H9 (cell line): ENCODE results near the gene RSBN1L. TPM values are rescaled to one million over a fixed set of nuclear protein-coding genes. Genes with fewer than 3 reads are reported as not detected.

Experiments used
- DNase-seq: peaks from one replicate; pipeline ENCODE4 v3.0.0-alpha.2; 2017
- H2AFZ ChIP-seq: one replicate; pipeline ENCODE4 v1.6.1; 2013; ENCODE audit warnings: mild to moderate bottlenecking, low read length, control low read depth, moderate library complexity
- H2AK5ac ChIP-seq: 2 replicates; pipeline ENCODE4 v1.6.1; 2013; ENCODE audit warnings: low read length, control low read depth, mixed read lengths; ENCODE audit not compliant: insufficient read length
- H2BK120ac ChIP-seq: one replicate; pipeline ENCODE4 v1.6.1; 2013; ENCODE audit warnings: low read depth, mild to moderate bottlenecking, low read length, control low read depth, inconsistent platforms; ENCODE audit not compliant: poor library complexity, severe bottlenecking
- H2BK12ac ChIP-seq: 2 replicates; pipeline ENCODE4 v1.6.1; 2013; ENCODE audit warnings: low read length, control low read depth, mixed read lengths, low read depth; ENCODE audit not compliant: insufficient read length
- H2BK15ac ChIP-seq: 2 replicates; pipeline ENCODE4 v1.6.1; 2013; ENCODE audit warnings: low read depth, low read length, control low read depth
- H2BK20ac ChIP-seq: one replicate; pipeline ENCODE4 v1.6.1; 2013; ENCODE audit warnings: low read depth, mild to moderate bottlenecking, low read length, control low read depth, inconsistent platforms; ENCODE audit not compliant: poor library complexity, severe bottlenecking
- H2BK5ac ChIP-seq: 2 replicates; pipeline ENCODE4 v1.6.1; 2013; ENCODE audit warnings: low read length, control low read depth, mixed read lengths; ENCODE audit not compliant: insufficient read length
- H3K14ac ChIP-seq: 2 replicates; pipeline ENCODE4 v1.6.1; 2013; ENCODE audit warnings: low read length, control low read depth; ENCODE audit not compliant: insufficient read depth
- H3K18ac ChIP-seq: 2 replicates; pipeline ENCODE4 v1.6.1; 2013; ENCODE audit warnings: low read depth, mild to moderate bottlenecking, mixed read lengths, low read length, control low read depth; ENCODE audit not compliant: insufficient read length
- H3K23ac ChIP-seq: 2 replicates; pipeline ENCODE4 v1.6.1; 2013; ENCODE audit warnings: low read length, control low read depth, mixed read lengths, low read depth; ENCODE audit not compliant: insufficient read length
- H3K23me2 ChIP-seq: 2 replicates; pipeline ENCODE4 v1.6.1; 2013; ENCODE audit warnings: low read depth, mild to moderate bottlenecking, mixed read lengths, low read length, control low read depth; ENCODE audit not compliant: insufficient read length, poor library complexity, severe bottlenecking
- H3K27ac ChIP-seq: 2 replicates; pipeline ENCODE4 v1.5.1; 2013; ENCODE audit warnings: low read length, control low read depth, mixed read lengths, low read depth; ENCODE audit not compliant: insufficient read length
- H3K27me3 ChIP-seq: 2 replicates; pipeline ENCODE4 v1.6.1; 2013; ENCODE audit warnings: low read length, control low read depth, inconsistent platforms; ENCODE audit not compliant: insufficient read depth
- H3K4ac ChIP-seq: 2 replicates; pipeline ENCODE4 v1.6.1; 2013; ENCODE audit warnings: low read depth, mild to moderate bottlenecking, control low read depth, inconsistent platforms, low read length, moderate library complexity
- H3K4me1 ChIP-seq: 2 replicates; pipeline ENCODE4 v1.6.1; 2013; ENCODE audit warnings: low read length, control low read depth, inconsistent platforms; ENCODE audit not compliant: insufficient read depth
- H3K4me2 ChIP-seq: 2 replicates; pipeline ENCODE4 v1.6.1; 2013; ENCODE audit warnings: low read length, control low read depth, mixed read lengths; ENCODE audit not compliant: insufficient read length, insufficient read depth
- H3K56ac ChIP-seq: 2 replicates; pipeline ENCODE4 v1.6.1; 2013; ENCODE audit warnings: low read depth, mild to moderate bottlenecking, mixed read lengths, low read length, control low read depth; ENCODE audit not compliant: insufficient read length
- H3K79me1 ChIP-seq: 2 replicates; pipeline ENCODE4 v1.6.1; 2013; ENCODE audit warnings: low read depth, mild to moderate bottlenecking, moderate library complexity, low read length, control low read depth, inconsistent platforms; ENCODE audit not compliant: insufficient read depth, poor library complexity, severe bottlenecking
- H3K79me2 ChIP-seq: 2 replicates; pipeline ENCODE4 v1.6.1; 2013; ENCODE audit warnings: low read length, control low read depth, inconsistent platforms; ENCODE audit not compliant: insufficient read depth
- H3K9ac ChIP-seq: 2 replicates; pipeline ENCODE4 v1.6.1; 2013; ENCODE audit warnings: low read length, control low read depth, mixed read lengths; ENCODE audit not compliant: insufficient read length; ENCODE audit errors: extremely low read depth
- H3K9me3 ChIP-seq: one replicate; pipeline ENCODE4 v1.6.1; 2013; ENCODE audit warnings: low read depth, low read length, inconsistent platforms; ENCODE audit not compliant: control insufficient read depth
- H3T11ph ChIP-seq: one replicate; pipeline ENCODE4 v1.6.1; 2013; ENCODE audit warnings: mild to moderate bottlenecking, low read length, control low read depth, inconsistent platforms
- H4K20me1 ChIP-seq: one replicate; pipeline ENCODE4 v1.6.1; 2013; ENCODE audit not compliant: control insufficient read depth, insufficient read length, insufficient read depth
- H4K5ac ChIP-seq: 2 replicates; pipeline ENCODE4 v1.6.1; 2013; ENCODE audit warnings: low read depth, mild to moderate bottlenecking, mixed read lengths, low read length, control low read depth; ENCODE audit not compliant: insufficient read length
- H4K8ac ChIP-seq: replicated peaks from 2 replicates; pipeline ENCODE4 v1.6.1; 2013; ENCODE audit warnings: low read length, control low read depth, mixed read lengths, low read depth; ENCODE audit not compliant: insufficient read length
- H4K91ac ChIP-seq: 2 replicates; pipeline ENCODE4 v1.6.1; 2013; ENCODE audit warnings: low read depth, mild to moderate bottlenecking, moderate library complexity, mixed read lengths, low read length, control low read depth; ENCODE audit not compliant: insufficient read length
- H3K27ac Mint-ChIP-seq, 3 experiments: 2 replicates in 2 of 3; 3 replicates in 1 of 3; pipeline ENCODE4 v1.8.0; 2020 to 2021; ENCODE audit warnings: mixed read lengths in 3 of 3, mild to moderate bottlenecking in 1 of 3, moderate library complexity in 1 of 3
- H3K27me3 Mint-ChIP-seq: 2 replicates; pipeline ENCODE4 v1.8.0; 2021; ENCODE audit warnings: low read depth, mild to moderate bottlenecking, moderate library complexity, mixed read lengths
- H3K36me3 Mint-ChIP-seq, 3 experiments: 2 replicates in 2 of 3; 3 replicates in 1 of 3; pipeline ENCODE4 v1.8.0; 2020 to 2021; ENCODE audit warnings: low read depth in 3 of 3, mixed read lengths in 3 of 3; ENCODE audit not compliant: insufficient read depth in 1 of 3
- H3K4me1 Mint-ChIP-seq, 2 experiments: 2 replicates each; pipeline ENCODE4 v1.8.0; 2020; ENCODE audit warnings: mixed read lengths in 2 of 2
- H3K4me3 Mint-ChIP-seq, 2 experiments: 2 replicates in 1 of 2; 3 replicates in 1 of 2; pipeline ENCODE4 v1.8.0; 2020 to 2021; ENCODE audit warnings: mild to moderate bottlenecking in 2 of 2, mixed read lengths in 2 of 2, moderate library complexity in 1 of 2
- H3K9me3 Mint-ChIP-seq, 2 experiments: 2 replicates in 1 of 2; 3 replicates in 1 of 2; pipeline ENCODE4 v1.8.0; 2020; ENCODE audit warnings: mild to moderate bottlenecking in 2 of 2, mixed read lengths in 2 of 2, moderate library complexity in 1 of 2
- WGBS: extraction: QIAGEN DNeasy Blood & Tissue Kit; methylation state at CpG from one replicate; pipeline ENCODE4 v1.1.7; 2013; ENCODE audit warnings: missing lambda C conversion rate, low lambda C conversion rate, mixed read lengths; ENCODE audit not compliant: insufficient read length; ENCODE audit errors: extremely low coverage; 5-methylcytosine and 5-hydroxymethylcytosine counted together
- total RNA-seq: library from RNA; stranded (reverse); gene quantifications from 2 replicates; pipeline ENCODE4 v1.2.1, GENCODE V29; 2021
- TF ChIP-seq, protein P1 (sequence below): fragments of 200-600 bp; sonication (generic); conservative IDR thresholded peaks from 3 replicates; pipeline ENCODE4 v1.8.0; 2021; ENCODE audit warnings: antibody characterized with exemption, mild to moderate bottlenecking

Gene RSBN1L
- total RNA-seq, 1 experiment from 2014 or later, result 20.6 TPM

DNA sequence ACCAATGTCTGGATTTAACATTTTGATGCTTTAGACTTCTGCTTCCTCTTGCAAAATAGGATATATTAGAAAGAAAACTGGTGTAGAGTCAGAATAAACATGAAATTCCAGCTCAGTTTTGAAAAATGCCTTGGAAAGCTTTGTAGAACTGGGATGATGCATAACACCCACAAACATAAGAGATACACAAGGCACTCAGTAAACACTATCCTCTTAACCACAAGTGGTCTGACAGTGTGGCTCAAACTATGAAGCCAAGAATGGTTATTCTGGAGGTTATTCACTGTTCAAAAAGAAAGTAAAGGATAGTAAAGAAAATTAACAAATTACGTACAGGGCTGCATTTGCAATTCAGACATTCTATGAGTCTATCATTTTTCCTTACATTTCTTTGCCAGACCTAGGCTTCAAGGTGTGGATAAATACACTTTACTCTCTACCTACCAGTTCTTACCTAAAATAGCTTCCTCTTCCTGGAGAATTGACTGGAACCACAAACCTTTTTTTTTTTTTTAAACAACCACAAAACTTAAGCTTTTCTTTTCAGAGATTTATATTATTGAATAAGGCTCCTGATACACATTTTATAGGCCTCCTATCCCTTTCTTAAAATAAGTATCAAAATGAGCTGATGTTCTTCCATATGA lies 9.0 kb upstream of the RSBN1L start:
- Histone ChIP-seq H2BK120ac (no peak overlapping the region), H3K18ac (no peak overlapping the region), H4K20me1 (peaks cover 2% of the 10 kb centered on the region), H2AFZ (no peak overlapping the region), H4K91ac (no peak overlapping the region), H3K27me3 (no peaks in the 10 kb centered on the region), H3K4ac (no peak overlapping the region), H2BK12ac (no peak overlapping the region), H3K4me1 (peaks cover 3% of the 10 kb centered on the region; the same call in 1 of the 2 replicates), H2BK15ac (no peak overlapping the region), H3K9me3 (no peaks in the 10 kb centered on the region), H3K56ac (no peak overlapping the region), H2AK5ac (no peak overlapping the region), H3T11ph (no peak overlapping the region), H2BK5ac (no peak overlapping the region), H3K27ac (no peak overlapping the region), H3K9ac (no peak overlapping the region), H3K14ac (no peak overlapping the region), H3K23me2 (no peaks in the 10 kb centered on the region), H3K79me2 (peaks cover 6% of the 10 kb centered on the region; the same call in 1 of the 2 replicates), H2BK20ac (no peak overlapping the region), H3K4me2 (no peak overlapping the region), H3K79me1 (peaks cover 6% of the 10 kb centered on the region), H4K8ac (no peak overlapping the region), H4K5ac (no peak overlapping the region), H3K23ac (no peak overlapping the region)
- TF ChIP-seq, protein P1, sequence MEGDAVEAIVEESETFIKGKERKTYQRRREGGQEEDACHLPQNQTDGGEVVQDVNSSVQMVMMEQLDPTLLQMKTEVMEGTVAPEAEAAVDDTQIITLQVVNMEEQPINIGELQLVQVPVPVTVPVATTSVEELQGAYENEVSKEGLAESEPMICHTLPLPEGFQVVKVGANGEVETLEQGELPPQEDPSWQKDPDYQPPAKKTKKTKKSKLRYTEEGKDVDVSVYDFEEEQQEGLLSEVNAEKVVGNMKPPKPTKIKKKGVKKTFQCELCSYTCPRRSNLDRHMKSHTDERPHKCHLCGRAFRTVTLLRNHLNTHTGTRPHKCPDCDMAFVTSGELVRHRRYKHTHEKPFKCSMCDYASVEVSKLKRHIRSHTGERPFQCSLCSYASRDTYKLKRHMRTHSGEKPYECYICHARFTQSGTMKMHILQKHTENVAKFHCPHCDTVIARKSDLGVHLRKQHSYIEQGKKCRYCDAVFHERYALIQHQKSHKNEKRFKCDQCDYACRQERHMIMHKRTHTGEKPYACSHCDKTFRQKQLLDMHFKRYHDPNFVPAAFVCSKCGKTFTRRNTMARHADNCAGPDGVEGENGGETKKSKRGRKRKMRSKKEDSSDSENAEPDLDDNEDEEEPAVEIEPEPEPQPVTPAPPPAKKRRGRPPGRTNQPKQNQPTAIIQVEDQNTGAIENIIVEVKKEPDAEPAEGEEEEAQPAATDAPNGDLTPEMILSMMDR, result no peak
- Mint-ChIP-seq H3K36me3 (peaks cover 12 to 41% (median 39%) of the 10 kb centered on the region in 3 experiments; a peak in 6 of 7 replicates), H3K27ac (peak overlapping the region in 2 of 3 experiments; percentile 50 to 86; a peak in 2 of 7 replicates), H3K4me3 (no peak overlapping the region), H3K9me3 (no peaks in the 10 kb centered on the region), H3K27me3 (no peaks in the 10 kb centered on the region), H3K4me1 (peaks cover 30 to 38% of the 10 kb centered on the region in 2 experiments)
- WGBS, result no CpG with 5 or more reads among the region's 1 CpG
- no peak for DNase-seq
